ENCODE results near the gene OR2V1.

OR2V1 gene

DNA sequence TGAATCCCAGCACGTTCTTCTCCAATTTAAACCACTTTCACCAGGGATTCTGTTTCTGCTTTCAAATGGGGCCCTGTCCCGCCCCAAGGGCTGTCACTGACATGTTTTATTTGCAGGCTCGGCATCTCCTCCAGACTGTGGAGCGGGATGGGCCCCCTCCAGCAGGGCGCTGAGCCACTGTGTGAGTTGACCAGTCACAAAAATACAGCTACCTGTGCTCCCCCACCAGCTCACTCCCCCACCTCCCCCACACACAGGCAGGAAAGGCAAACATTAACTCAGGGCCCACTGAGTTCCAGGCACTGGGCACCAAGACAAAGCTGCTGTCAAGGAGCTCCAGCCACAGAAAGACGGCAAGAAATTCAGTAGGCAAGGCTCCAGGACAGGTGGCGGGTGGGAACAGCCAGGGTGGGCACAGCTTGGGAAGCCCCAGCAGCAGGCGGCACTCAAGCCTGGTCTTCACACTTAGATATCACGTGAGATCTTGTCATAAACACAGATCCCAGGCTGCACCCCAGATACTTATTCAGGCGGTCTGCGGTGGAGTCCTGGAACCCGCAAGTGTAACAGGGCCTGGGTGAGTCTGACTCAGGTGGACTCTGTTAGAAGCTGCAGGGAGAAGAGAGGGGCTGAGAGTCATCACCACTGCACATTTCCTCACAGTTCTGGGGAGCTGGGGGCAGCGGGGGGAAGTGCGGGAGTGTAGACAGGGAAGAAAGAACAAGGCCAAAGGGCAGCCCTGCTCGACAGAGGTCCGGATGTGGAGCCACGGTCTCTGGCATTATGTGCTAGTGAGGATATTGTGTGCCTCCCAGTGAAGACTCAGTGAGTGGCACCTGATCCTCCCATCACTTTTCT is 44.7 kb downstream of the OR2V1 start:
- DNase-seq (ENCODE audit: low read depth): no peak
- no peak overlapping the region for H3K4me3 ChIP-seq (ENCODE audit: low read depth, low read length)
- TF ChIP-seq, protein P1, sequence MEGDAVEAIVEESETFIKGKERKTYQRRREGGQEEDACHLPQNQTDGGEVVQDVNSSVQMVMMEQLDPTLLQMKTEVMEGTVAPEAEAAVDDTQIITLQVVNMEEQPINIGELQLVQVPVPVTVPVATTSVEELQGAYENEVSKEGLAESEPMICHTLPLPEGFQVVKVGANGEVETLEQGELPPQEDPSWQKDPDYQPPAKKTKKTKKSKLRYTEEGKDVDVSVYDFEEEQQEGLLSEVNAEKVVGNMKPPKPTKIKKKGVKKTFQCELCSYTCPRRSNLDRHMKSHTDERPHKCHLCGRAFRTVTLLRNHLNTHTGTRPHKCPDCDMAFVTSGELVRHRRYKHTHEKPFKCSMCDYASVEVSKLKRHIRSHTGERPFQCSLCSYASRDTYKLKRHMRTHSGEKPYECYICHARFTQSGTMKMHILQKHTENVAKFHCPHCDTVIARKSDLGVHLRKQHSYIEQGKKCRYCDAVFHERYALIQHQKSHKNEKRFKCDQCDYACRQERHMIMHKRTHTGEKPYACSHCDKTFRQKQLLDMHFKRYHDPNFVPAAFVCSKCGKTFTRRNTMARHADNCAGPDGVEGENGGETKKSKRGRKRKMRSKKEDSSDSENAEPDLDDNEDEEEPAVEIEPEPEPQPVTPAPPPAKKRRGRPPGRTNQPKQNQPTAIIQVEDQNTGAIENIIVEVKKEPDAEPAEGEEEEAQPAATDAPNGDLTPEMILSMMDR (conservative IDR thresholded peaks at IDR 0.05; ENCODE audit: low read depth, low read length): no peak

DNA sequence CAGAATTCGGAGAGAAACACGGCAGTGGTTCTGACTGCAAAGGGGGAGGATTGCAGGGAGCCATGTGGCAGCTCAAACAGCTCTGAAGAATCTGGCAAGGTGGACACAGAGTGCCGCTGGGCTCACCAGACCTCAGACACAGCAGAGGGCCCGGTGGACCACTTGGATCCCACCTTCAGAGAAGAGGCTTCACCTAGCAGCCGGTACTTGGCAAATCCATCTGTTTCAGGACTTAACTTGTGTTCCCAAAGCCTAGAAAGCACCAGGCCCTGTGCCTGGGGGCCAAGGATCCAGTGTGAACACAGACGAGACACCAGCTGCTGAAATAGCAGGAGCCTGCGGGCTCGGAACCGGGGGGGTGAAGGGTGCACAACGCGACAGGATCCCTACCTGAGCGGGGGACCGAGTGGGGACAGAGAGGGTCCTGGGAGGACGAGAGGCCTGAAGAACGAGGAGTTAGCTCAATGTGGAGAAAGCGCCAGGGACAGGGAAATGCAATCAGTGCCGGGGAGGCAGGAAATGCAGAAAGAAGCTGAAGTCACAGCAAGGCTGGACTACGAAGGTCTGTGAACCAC is 46.3 kb downstream of the OR2V1 start:
- no peak overlapping the region for H3K4me3 ChIP-seq (ENCODE audit: low read depth, low read length)
- no peak for DNase-seq (ENCODE audit: low read depth)
- TF ChIP-seq, protein P1 (conservative IDR thresholded peaks at IDR 0.05; ENCODE audit: low read depth, low read length): no peak

DNA sequence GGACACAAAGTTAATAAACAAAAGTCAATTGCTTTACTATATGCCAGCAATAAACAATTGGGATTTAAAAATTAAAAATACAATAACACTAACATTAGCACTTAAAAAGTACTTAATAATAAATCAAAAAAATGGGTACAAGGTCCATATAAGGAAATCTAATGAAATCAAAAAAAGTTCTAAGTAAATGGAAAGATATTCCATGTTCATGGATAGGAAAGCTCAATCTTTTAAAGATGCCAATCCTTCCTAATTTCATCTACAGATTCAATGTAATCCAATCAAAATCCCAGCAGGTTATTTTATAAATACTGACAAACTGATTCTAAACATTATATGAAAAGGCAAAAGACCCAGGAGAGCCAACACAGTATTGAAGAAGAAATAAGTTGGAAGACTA is 49.0 kb downstream of the OR2V1 start:
- H3K4me3 ChIP-seq (ENCODE audit: low read depth, low read length): no peak overlapping the region
- TF ChIP-seq, protein P1 (conservative IDR thresholded peaks at IDR 0.05; ENCODE audit: low read depth, low read length): no peak
- no peak for DNase-seq (ENCODE audit: low read depth)

DNA sequence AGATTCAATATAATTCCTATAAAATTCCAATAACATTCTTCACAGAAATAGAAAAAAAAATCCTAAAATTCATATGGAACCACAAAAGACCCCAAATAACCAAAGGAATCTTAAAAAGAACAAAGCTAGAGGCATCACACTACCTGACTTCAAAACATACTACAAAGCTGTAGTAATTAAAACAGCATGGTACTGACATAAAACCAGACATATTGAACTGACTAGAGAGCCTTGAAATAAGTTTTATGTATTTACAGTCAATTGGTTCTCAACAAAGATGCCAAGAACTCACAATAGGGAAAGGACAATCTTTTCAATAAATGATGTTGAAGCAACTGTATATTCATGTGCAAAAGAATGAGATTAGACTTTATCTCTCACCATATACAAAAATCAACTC is 54.0 kb downstream of the OR2V1 start:
- no peak for DNase-seq (ENCODE audit: low read depth)
- H3K4me3 ChIP-seq (ENCODE audit: low read depth, low read length): no peak overlapping the region
- TF ChIP-seq, protein P1 (conservative IDR thresholded peaks at IDR 0.05; ENCODE audit: low read depth, low read length): no peak

Measured in choroid plexus epithelial cell (primary cell).